Fibroblast of the aortic adventitia (primary cell): ENCODE results near the gene NMBR. TPM values are rescaled to one million over a fixed set of nuclear protein-coding genes. Genes with fewer than 3 reads are reported as not detected.

Experiments
- DNase-seq: peaks from one replicate; pipeline ENCODE4 v3.0.0-alpha.2; 2010; ENCODE audit warnings: low read depth
- H3K4me3 ChIP-seq: 2 replicates; pipeline ENCODE4 v1.5.1; 2011; ENCODE audit warnings: low read depth, mild to moderate bottlenecking, control low read depth, low read length, moderate library complexity
- CTCF ChIP-seq: IDR thresholded peaks from 2 replicates; pipeline ENCODE4 v1.5.1; 2011; ENCODE audit warnings: mild to moderate bottlenecking, low read length, control low read depth, inconsistent platforms; ENCODE audit not compliant: insufficient read depth
- total RNA-seq: library from RNA; depleted of rRNA; stranded (reverse); fragments of >200 nt; gene quantifications from 2 replicates; pipeline ENCODE4 v1.2.3, GENCODE V29; 2012; ENCODE audit warnings: low replicate concordance

NMBR gene
- total RNA-seq, 1 donor: not detected

DNA sequence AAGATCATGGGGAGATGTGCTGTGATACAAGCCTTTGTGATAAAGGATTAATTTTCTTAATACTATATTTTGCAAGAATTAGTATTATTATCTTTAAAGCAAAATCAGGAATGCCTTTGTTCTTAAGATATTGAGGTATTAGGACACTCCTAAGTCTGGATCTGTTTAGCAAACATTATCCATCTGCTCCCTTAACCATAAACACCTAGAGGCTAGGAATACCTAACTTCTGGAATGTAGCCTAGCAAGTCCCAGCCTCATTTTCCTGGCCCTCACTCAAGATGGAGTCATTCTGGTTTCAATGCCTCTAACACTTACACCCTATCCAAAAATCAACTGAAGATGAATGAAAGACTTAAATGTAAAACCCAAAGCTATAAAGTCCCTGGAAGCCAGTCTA lies 120.5 kb downstream of the NMBR start:
- no peak for TF ChIP-seq CTCF
- no peak overlapping the region for H3K4me3 ChIP-seq
- DNase-seq: no peak

Other genes with a start within 250 kb of the NMBR start
- gene GJE1, start 14.2 kb downstream of the NMBR start, total RNA-seq: not detected in 2 replicates
- gene VTA1, start 141 bp upstream of the NMBR start, total RNA-seq: 24.1 and 95.2 TPM in 2 replicates
- 1.7 and 7.5 TPM in 2 replicates for gene ADGRG6, start 154.9 kb upstream of the NMBR start, total RNA-seq